Neuronal stem cell (in vitro differentiated cells): ENCODE results near the gene DPP6.

ENCODE experiments used
- DNase-seq: peaks from one replicate; pipeline ENCODE4 v3.0.0-alpha.2; 2013; ENCODE audit warnings: low spot score
- H2AFZ ChIP-seq: one replicate; pipeline ENCODE4 v1.6.1; 2013; ENCODE audit warnings: mild to moderate bottlenecking, low read length, inconsistent platforms
- H2AK5ac ChIP-seq: 2 replicates; pipeline ENCODE4 v1.6.1; 2013; ENCODE audit warnings: low read depth, mild to moderate bottlenecking, inconsistent platforms, low read length, moderate library complexity, mixed read lengths
- H2BK120ac ChIP-seq: 2 replicates; pipeline ENCODE4 v1.6.1; 2013; ENCODE audit warnings: low read depth, mild to moderate bottlenecking, inconsistent platforms, low read length, moderate library complexity, mixed read lengths
- H2BK12ac ChIP-seq: one replicate; pipeline ENCODE4 v1.6.1; 2013; ENCODE audit warnings: low read length, inconsistent platforms
- H2BK15ac ChIP-seq: 2 replicates; pipeline ENCODE4 v1.6.1; 2013; ENCODE audit warnings: mild to moderate bottlenecking, low read length, inconsistent platforms, mixed read lengths
- H2BK5ac ChIP-seq: one replicate; pipeline ENCODE4 v1.6.1; 2013; ENCODE audit warnings: inconsistent platforms, mild to moderate bottlenecking, low read length, moderate library complexity
- H3K14ac ChIP-seq: one replicate; pipeline ENCODE4 v1.6.1; 2013; ENCODE audit warnings: low read length, inconsistent platforms
- H3K18ac ChIP-seq: 2 replicates; pipeline ENCODE4 v1.6.1; 2013; ENCODE audit warnings: low read length, inconsistent platforms
- H3K23ac ChIP-seq: 2 replicates; pipeline ENCODE4 v1.6.1; 2013; ENCODE audit warnings: low read depth, mild to moderate bottlenecking, mixed read lengths, low read length, inconsistent platforms; ENCODE audit not compliant: poor library complexity
- H3K27ac ChIP-seq: replicated peaks from 3 replicates; pipeline ENCODE4 v1.5.1; 2013; ENCODE audit warnings: low read length, inconsistent platforms
- H3K27me3 ChIP-seq, 3 experiments: 2 replicates each; pipeline ENCODE4 v1.6.1; 2013; ENCODE audit warnings: low read length in 3 of 3, mild to moderate bottlenecking in 2 of 3, inconsistent platforms in 1 of 3, low read depth in 1 of 3, mixed read lengths in 1 of 3, moderate library complexity in 1 of 3; ENCODE audit not compliant: control insufficient read depth in 3 of 3, insufficient read depth in 3 of 3
- H3K36me3 ChIP-seq, 2 donors: replicated peaks in 1 of 2; 2 replicates each; pipeline ENCODE4 v1.6.1; 2013; ENCODE audit warnings: low read length in 2 of 2; ENCODE audit not compliant: control insufficient read depth in 2 of 2, insufficient read depth in 2 of 2
- H3K4ac ChIP-seq: 2 replicates; pipeline ENCODE4 v1.6.1; 2013; ENCODE audit warnings: inconsistent platforms, mild to moderate bottlenecking, low read length, moderate library complexity
- H3K4me1 ChIP-seq, 2 donors: 1 replicate in 1 of 2; 2 replicates in 1 of 2; pipeline ENCODE4 v1.6.1; 2013; ENCODE audit warnings: low read length in 2 of 2, low read depth in 1 of 2; ENCODE audit not compliant: control insufficient read depth in 2 of 2, insufficient read depth in 1 of 2
- H3K4me2 ChIP-seq: one replicate; pipeline ENCODE4 v1.6.1; 2013; ENCODE audit warnings: mild to moderate bottlenecking, low read length, inconsistent platforms; ENCODE audit not compliant: insufficient read depth, poor library complexity, severe bottlenecking
- H3K4me3 ChIP-seq, 2 donors: 2 replicates each; pipeline ENCODE4 v1.5.1; 2013; ENCODE audit warnings: low read length in 2 of 2, mild to moderate bottlenecking in 2 of 2, inconsistent platforms in 1 of 2, moderate library complexity in 1 of 2
- H3K79me1 ChIP-seq: one replicate; pipeline ENCODE4 v1.6.1; 2013; ENCODE audit warnings: low read depth, mild to moderate bottlenecking, inconsistent platforms, low read length, moderate library complexity
- H3K9ac ChIP-seq: one replicate; pipeline ENCODE4 v1.6.1; 2013; ENCODE audit warnings: mild to moderate bottlenecking, low read depth, low read length, inconsistent platforms; ENCODE audit not compliant: poor library complexity
- H3K9me3 ChIP-seq, 2 donors: replicated peaks in 1 of 2; 2 replicates each; pipeline versions ENCODE3 to v1.6.1; 2013; ENCODE audit warnings: low read length in 2 of 2, mild to moderate bottlenecking in 2 of 2, inconsistent platforms in 1 of 2, low read depth in 1 of 2, mixed read lengths in 1 of 2, moderate library complexity in 1 of 2; ENCODE audit not compliant: control insufficient read depth in 2 of 2, insufficient read depth in 1 of 2
- H4K8ac ChIP-seq: one replicate; pipeline ENCODE4 v1.6.1; 2013; ENCODE audit warnings: low read depth, mild to moderate bottlenecking, inconsistent platforms, low read length, moderate library complexity
- H4K91ac ChIP-seq: one replicate; pipeline ENCODE4 v1.6.1; 2013; ENCODE audit warnings: low read length, low read depth, mild to moderate bottlenecking, inconsistent platforms; ENCODE audit not compliant: poor library complexity
- WGBS, 2 donors: extraction: QIAGEN DNeasy Blood & Tissue Kit; methylation state at CpG; one replicate each; pipeline ENCODE4 v1.1.7; 2013; ENCODE audit warnings: missing lambda C conversion rate in 2 of 2, mixed read lengths in 1 of 2; ENCODE audit not compliant: insufficient read length in 2 of 2, insufficient replicate concordance in 1 of 2; ENCODE audit errors: extremely low coverage in 2 of 2; 5-methylcytosine and 5-hydroxymethylcytosine counted together

Gene DPP6

GRCh38 chr7:154795014-154795413, 742.8 kb downstream of the DPP6 start:
- Histone ChIP-seq H3K4me2 (no peak overlapping the region), H3K79me1 (no peaks in the 10 kb centered on the region), H4K8ac (no peak overlapping the region), H3K4me1 (peaks cover 0 to 14% of the 10 kb centered on the region in 2 donors), H2BK12ac (no peak overlapping the region), H4K91ac (no peak overlapping the region), H2AK5ac (no peak overlapping the region), H3K4me3 (no peak overlapping the region), H3K9me3 (no peaks in the 10 kb centered on the region), H3K27me3 (peaks cover 0 to 18% (median 0%) of the 10 kb centered on the region in 3 experiments), H3K36me3 (no peaks in the 10 kb centered on the region), H3K23ac (no peak overlapping the region), H2BK15ac (no peak overlapping the region), H3K4ac (no peak overlapping the region), H2AFZ (no peak overlapping the region), H3K14ac (no peak overlapping the region), H3K18ac (no peak overlapping the region), H2BK120ac (no peak overlapping the region), H2BK5ac (no peak overlapping the region), H3K27ac (peak overlapping the region; percentile 3), H3K9ac (no peak overlapping the region)
- DNase-seq: no peak
- WGBS, 2 donors: no CpG with 5 or more reads among the region's 4 CpGs

- Histone ChIP-seq H2AK5ac (no peak overlapping the region), H3K4ac (no peak overlapping the region), H3K18ac (peak overlapping the region; percentile 63), H2BK15ac (no peak overlapping the region), H2BK120ac (no peak overlapping the region), H3K4me3 (no peak overlapping the region), H3K36me3 (no peaks in the 10 kb centered on the region), H3K4me2 (no peak overlapping the region), H4K8ac (no peak overlapping the region), H2BK5ac (no peak overlapping the region), H3K14ac (peak overlapping the region; percentile 3), H2BK12ac (no peak overlapping the region), H3K27ac (no peak overlapping the region), H3K23ac (no peak overlapping the region), H3K9ac (no peak overlapping the region), H3K27me3 (peaks cover 0 to 22% (median 0%) of the 10 kb centered on the region in 3 experiments), H3K9me3 (no peaks in the 10 kb centered on the region), H3K79me1 (no peaks in the 10 kb centered on the region), H4K91ac (no peak overlapping the region), H3K4me1 (peaks cover 0 to 14% of the 10 kb centered on the region in 2 donors), H2AFZ (no peak overlapping the region)
- DNase-seq: no peak
- no CpG with 5 or more reads among the region's 13 CpGs for WGBS, 2 donors
Observed at GRCh38 chr7:154795437-154795836, 743.2 kb downstream of the DPP6 start.

GRCh38 chr7:154804449-154804848, 752.3 kb downstream of the DPP6 start:
- Histone ChIP-seq H3K79me1 (no peaks in the 10 kb centered on the region), H2BK12ac (no peak overlapping the region), H3K4me2 (no peak overlapping the region), H3K27ac (no peak overlapping the region), H2AFZ (no peak overlapping the region), H3K14ac (no peak overlapping the region), H2BK5ac (no peak overlapping the region), H2BK120ac (no peak overlapping the region), H2AK5ac (no peak overlapping the region), H3K18ac (peak overlapping the region; percentile 27), H3K4ac (no peak overlapping the region), H4K8ac (no peak overlapping the region), H3K4me1 (no peaks in the 10 kb centered on the region), H2BK15ac (no peak overlapping the region), H3K9me3 (no peaks in the 10 kb centered on the region), H3K9ac (no peak overlapping the region), H3K23ac (no peak overlapping the region), H4K91ac (no peak overlapping the region), H3K36me3 (no peaks in the 10 kb centered on the region), H3K27me3 (peaks cover 0 to 49% (median 0%) of the 10 kb centered on the region in 3 experiments), H3K4me3 (no peak overlapping the region)
- no CpG with 5 or more reads among the region's 3 CpGs for WGBS, 2 donors
- DNase-seq: no peak

GRCh38 chr7:154812027-154812426, 759.8 kb downstream of the DPP6 start:
- Histone ChIP-seq H3K36me3 (no peaks in the 10 kb centered on the region), H4K8ac (no peak overlapping the region), H3K27me3 (peaks cover 0 to 17% (median 0%) of the 10 kb centered on the region in 3 experiments), H3K4me3 (no peak overlapping the region), H3K18ac (no peak overlapping the region), H4K91ac (no peak overlapping the region), H3K9ac (no peak overlapping the region), H3K27ac (no peak overlapping the region), H2AK5ac (no peak overlapping the region), H2BK12ac (no peak overlapping the region), H2AFZ (no peak overlapping the region), H2BK120ac (no peak overlapping the region), H3K79me1 (no peaks in the 10 kb centered on the region), H3K9me3 (peaks cover 0 to 8% of the 10 kb centered on the region in 2 donors), H2BK5ac (no peak overlapping the region), H3K14ac (no peak overlapping the region), H3K4me1 (no peaks in the 10 kb centered on the region), H3K23ac (no peak overlapping the region), H2BK15ac (no peak overlapping the region), H3K4me2 (no peak overlapping the region), H3K4ac (no peak overlapping the region)
- no peak for DNase-seq
- no CpG with 5 or more reads among the region's 1 CpG for WGBS, 2 donors
